SK-N-SH (cell line): ENCODE data around the gene ABCC3. TPM values are rescaled to one million over a fixed set of nuclear protein-coding genes. Genes with fewer than 3 reads are reported as not detected.

Experiments used
- CTCF ChIA-PET: fragments of 300-600, 350-600 bp; formaldehyde crosslinking; extraction: SDS; loops from one replicate; lab custom pipeline; 2021; lab: Yijun Ruan, JAX
- POLR2A ChIA-PET: fragments of 350-600 bp; sonication (Branson Sonifier 250); formaldehyde crosslinking; extraction: SDS; loops from one replicate; lab custom pipeline; 2020; ENCODE audit warnings: antibody characterized with exemption, inconsistent platforms; lab: Yijun Ruan, JAX
- DNase-seq: peaks from one replicate; pipeline ENCODE4 v3.0.0; 2012
- H2AFZ ChIP-seq: fragments of 200-600 bp; sonication (generic); 2 replicates; pipeline ENCODE4 v1.8.1; 2016; ENCODE audit warnings: antibody characterized with exemption, mild to moderate bottlenecking, low read depth
- H3F3A ChIP-seq: fragments of 200-600 bp; sonication (generic); replicated peaks from 2 replicates; pipeline ENCODE3; 2016; ENCODE audit warnings: antibody characterized with exemption, mild to moderate bottlenecking; ENCODE audit not compliant: insufficient read depth
- H3K27ac ChIP-seq, 2 experiments: fragments of 200-500 bp in 1 of 2; fragments of 200-600 bp in 1 of 2; sonication (Bioruptor generic) in 1 of 2; sonication (generic), shearing (Covaris generic) in 1 of 2; 2 replicates each; pipeline versions ENCODE4 v1.5.1 to v1.6.1; 2014 to 2016; ENCODE audit warnings: low read depth in 2 of 2, inconsistent platforms in 1 of 2, low read length in 1 of 2, mild to moderate bottlenecking in 1 of 2, mixed read lengths in 1 of 2
- H3K27me3 ChIP-seq: fragments of 200-600 bp; sonication (generic), shearing (Covaris generic); 2 replicates; pipeline ENCODE4 v1.6.1; 2016; ENCODE audit warnings: mixed run types; ENCODE audit not compliant: insufficient read depth
- H3K36me3 ChIP-seq, 2 experiments: fragments of 200-500 bp in 1 of 2; fragments of 200-600 bp in 1 of 2; sonication (Bioruptor generic) in 1 of 2; sonication (generic) in 1 of 2; replicated peaks in 1 of 2; 2 replicates each; pipeline versions ENCODE3 to v1.5.1; 2014 to 2016; ENCODE audit warnings: low read length in 1 of 2, mild to moderate bottlenecking in 1 of 2; ENCODE audit not compliant: insufficient read depth in 2 of 2, control insufficient read depth in 1 of 2
- H3K4me1 ChIP-seq, 2 experiments: fragments of 200-500 bp in 1 of 2; fragments of 200-600 bp in 1 of 2; sonication (Bioruptor generic) in 1 of 2; sonication (generic), shearing (Covaris generic) in 1 of 2; 2 replicates each; pipeline versions ENCODE4 v1.5.1 to v1.6.1; 2014 to 2016; ENCODE audit warnings: low read depth in 1 of 2, low read length in 1 of 2, mixed run types in 1 of 2; ENCODE audit not compliant: insufficient read depth in 2 of 2, control insufficient read depth in 1 of 2
- H3K4me2 ChIP-seq: fragments of 200-600 bp; sonication (generic), shearing (Covaris generic); 2 replicates; pipeline ENCODE4 v1.6.1; 2017; ENCODE audit warnings: mixed run types
- H3K4me3 ChIP-seq, 2 experiments: fragments of 200-500 bp in 1 of 2; fragments of 200-600 bp in 1 of 2; sonication (Bioruptor generic) in 1 of 2; sonication (generic), shearing (Covaris generic) in 1 of 2; 2 replicates each; pipeline versions ENCODE4 v1.5.1 to v1.8.1; 2014 to 2016; ENCODE audit warnings: low read depth in 2 of 2, inconsistent platforms in 1 of 2, low read length in 1 of 2, mild to moderate bottlenecking in 1 of 2, mixed read lengths in 1 of 2, moderate library complexity in 1 of 2
- H3K79me2 ChIP-seq: fragments of 200-600 bp; sonication (generic); 2 replicates; pipeline ENCODE4 v1.8.1; 2017; ENCODE audit warnings: mild to moderate bottlenecking; ENCODE audit not compliant: insufficient read depth
- H3K9ac ChIP-seq: fragments of 200-600 bp; sonication (generic); 2 replicates; pipeline ENCODE4 v1.6.1; 2017; ENCODE audit warnings: mixed run types
- H3K9me2 ChIP-seq: fragments of 200-600 bp; sonication (generic); 2 replicates; pipeline ENCODE4 v1.6.1; 2017; ENCODE audit warnings: mixed run types
- H3K9me3 ChIP-seq: fragments of 200-600 bp; sonication (generic); 2 replicates; pipeline ENCODE4 v1.6.1; 2017; ENCODE audit warnings: mixed run types, mild to moderate bottlenecking, moderate library complexity
- H4K20me1 ChIP-seq: fragments of 200-600 bp; sonication (generic); 2 replicates; pipeline ENCODE4 v1.6.1; 2017; ENCODE audit warnings: mild to moderate bottlenecking, mixed run types; ENCODE audit not compliant: insufficient read depth
- CHD2 ChIP-seq: fragments of 150-350 bp; IDR thresholded peaks from 2 replicates; pipeline ENCODE4 v1.6.1; 2018; ENCODE audit warnings: low read length; ENCODE audit not compliant: partially characterized antibody
- ELF1 ChIP-seq: IDR thresholded peaks from 2 replicates; pipeline ENCODE4 v1.4.0; 2012
- FOSL2 ChIP-seq: IDR thresholded peaks from 2 replicates; pipeline ENCODE4 v1.4.0; 2012; ENCODE audit warnings: low read depth, mild to moderate bottlenecking, moderate library complexity, borderline replicate concordance
- FOXJ3 ChIP-seq: sonication (generic); formaldehyde crosslinking; IDR thresholded peaks from 2 replicates; pipeline ENCODE4 v1.5.1; 2020; ENCODE audit warnings: mild to moderate bottlenecking, missing genetic modification reagents
- FOXM1 ChIP-seq: IDR thresholded peaks from 2 replicates; pipeline ENCODE4 v1.4.0; 2012; ENCODE audit warnings: low read depth, mild to moderate bottlenecking
- MEF2A ChIP-seq: IDR thresholded peaks from 2 replicates; pipeline ENCODE4 v1.4.0; 2012; ENCODE audit warnings: low read depth, borderline replicate concordance
- NFIC ChIP-seq: IDR thresholded peaks from 2 replicates; pipeline ENCODE4 v1.4.0; 2012; ENCODE audit warnings: borderline replicate concordance
- NRF1 ChIP-seq: IDR thresholded peaks from 2 replicates; pipeline ENCODE4 v1.6.1; 2012; ENCODE audit warnings: low read depth, mild to moderate bottlenecking, low read length
- POLR2AphosphoS5 ChIP-seq: IDR thresholded peaks from 2 replicates; pipeline ENCODE4 v1.6.1; 2012; ENCODE audit warnings: low read depth, low read length
- RAD21 ChIP-seq: IDR thresholded peaks from 2 replicates; pipeline ENCODE4 v1.6.1; 2012; ENCODE audit warnings: mild to moderate bottlenecking, low read length
- RCOR1 ChIP-seq: fragments of 150-350 bp; IDR thresholded peaks from 2 replicates; pipeline ENCODE4 v1.6.1; 2017; ENCODE audit warnings: antibody characterized with exemption, low read length
- RFX5 ChIP-seq: IDR thresholded peaks from 2 replicates; pipeline ENCODE4 v1.6.1; 2012; ENCODE audit warnings: mild to moderate bottlenecking, improper control_type of control experiment, low read length
- SIN3A ChIP-seq: IDR thresholded peaks from 2 replicates; pipeline ENCODE4 v1.6.1; 2012; ENCODE audit warnings: low read depth, mild to moderate bottlenecking, low read length, moderate library complexity, borderline replicate concordance
- SMC3 ChIP-seq: IDR thresholded peaks from 2 replicates; pipeline ENCODE4 v1.6.1; 2012; ENCODE audit warnings: low read depth, low read length, improper control_type of control experiment
- TCF12 ChIP-seq: IDR thresholded peaks from 2 replicates; pipeline ENCODE4 v1.4.0; 2012
- WGBS: methylation state at CpG from one replicate; pipeline ENCODE4 v1.1.6; 2017; ENCODE audit warnings: low lambda C conversion rate; 5-methylcytosine and 5-hydroxymethylcytosine counted together
- polyA plus RNA-seq, 3 experiments: library from polyadenylated mRNA; depleted of rRNA; stranded (reverse); fragments of >200 nt; gene quantifications; 2 replicates each; pipeline ENCODE4 v1.2.3, GENCODE V29; 2012
- TF ChIP-seq, protein P1 (sequence below): IDR thresholded peaks from 2 replicates; pipeline ENCODE4; 2012
- TF ChIP-seq, protein P2 (sequence below): IDR thresholded peaks from 2 replicates; pipeline ENCODE4 v1.4.0; 2012; ENCODE audit warnings: low read depth, borderline replicate concordance
- TF ChIP-seq, protein P3 (sequence below): fragments of 150-350 bp; IDR thresholded peaks from 2 replicates; pipeline ENCODE4 v1.6.1; 2017; ENCODE audit warnings: antibody characterized with exemption, low read length, low read depth, borderline replicate concordance

Gene ABCC3
- polyA plus RNA-seq, 1 of the 3 experiments (the other 2 are of a cell fraction) = 185 TPM

DNA sequence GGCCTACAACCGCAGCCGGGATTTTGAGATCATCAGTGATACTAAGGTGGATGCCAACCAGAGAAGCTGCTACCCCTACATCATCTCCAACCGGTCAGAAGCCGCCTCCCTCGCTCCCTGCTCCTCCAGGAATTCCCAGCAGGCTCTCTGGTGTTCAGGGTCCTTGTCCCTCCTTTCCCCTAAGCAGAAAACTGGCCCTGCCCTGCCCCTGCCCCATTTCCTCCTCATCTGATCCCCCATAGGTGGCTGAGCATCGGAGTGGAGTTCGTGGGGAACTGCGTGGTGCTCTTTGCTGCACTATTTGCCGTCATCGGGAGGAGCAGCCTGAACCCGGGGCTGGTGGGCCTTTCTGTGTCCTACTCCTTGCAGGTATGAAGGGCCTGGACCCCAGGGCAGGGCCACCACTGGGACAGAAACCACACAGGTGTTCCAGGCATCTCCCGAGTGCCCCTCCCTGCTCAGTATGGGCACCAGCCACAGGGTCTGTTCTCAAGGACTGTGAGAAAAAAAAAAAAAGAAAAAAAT is 43.2 kb downstream of the ABCC3 start:
- H3K9me3 ChIP-seq = no peaks in the 10 kb centered on the region
- H3K4me1 ChIP-seq = peaks cover 8 to 16% of the 10 kb centered on the region in 2 experiments; a peak in 2 of 4 replicates
- WGBS = 97% methylated on average over 12 of the region's 12 CpGs
- no peak overlapping the region for H2AFZ ChIP-seq
- no peak overlapping the region for H3K27ac ChIP-seq
- peaks cover 9% of the 10 kb centered on the region for H3F3A ChIP-seq
- H3K36me3 ChIP-seq = peaks cover 18 to 32% of the 10 kb centered on the region in 2 experiments
- CTCF ChIA-PET = interaction anchor here (4.6 to 13.1 kb wide), 4 partner anchors 21 to 128 kb away, joined by 32 to 130 read pairs (median 98); no protein-coding TSS in a partner anchor
- H3K4me3 ChIP-seq = no peak overlapping the region
- H4K20me1 ChIP-seq = no peaks in the 10 kb centered on the region
- TF ChIP-seq ELF1 (no peak), NFIC (no peak), POLR2AphosphoS5 (no peak), SIN3A (no peak), FOXM1 (no peak), FOSL2 (no peak), CHD2 (no peak), RAD21 (no peak), RFX5 (no peak), TCF12 (no peak), NRF1 (no peak)
- TF ChIP-seq, protein P1, sequence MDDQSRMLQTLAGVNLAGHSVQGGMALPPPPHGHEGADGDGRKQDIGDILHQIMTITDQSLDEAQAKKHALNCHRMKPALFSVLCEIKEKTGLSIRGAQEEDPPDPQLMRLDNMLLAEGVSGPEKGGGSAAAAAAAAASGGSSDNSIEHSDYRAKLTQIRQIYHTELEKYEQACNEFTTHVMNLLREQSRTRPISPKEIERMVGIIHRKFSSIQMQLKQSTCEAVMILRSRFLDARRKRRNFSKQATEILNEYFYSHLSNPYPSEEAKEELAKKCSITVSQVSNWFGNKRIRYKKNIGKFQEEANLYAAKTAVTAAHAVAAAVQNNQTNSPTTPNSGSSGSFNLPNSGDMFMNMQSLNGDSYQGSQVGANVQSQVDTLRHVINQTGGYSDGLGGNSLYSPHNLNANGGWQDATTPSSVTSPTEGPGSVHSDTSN = no peak
- H3K9ac ChIP-seq = no peak overlapping the region
- H3K4me2 ChIP-seq = no peak overlapping the region
- POLR2A ChIA-PET = no interaction called here
- DNase-seq = no peak
- H3K9me2 ChIP-seq = no peaks in the 10 kb centered on the region
- no peaks in the 10 kb centered on the region for H3K79me2 ChIP-seq
- no peaks in the 10 kb centered on the region for H3K27me3 ChIP-seq

DNA sequence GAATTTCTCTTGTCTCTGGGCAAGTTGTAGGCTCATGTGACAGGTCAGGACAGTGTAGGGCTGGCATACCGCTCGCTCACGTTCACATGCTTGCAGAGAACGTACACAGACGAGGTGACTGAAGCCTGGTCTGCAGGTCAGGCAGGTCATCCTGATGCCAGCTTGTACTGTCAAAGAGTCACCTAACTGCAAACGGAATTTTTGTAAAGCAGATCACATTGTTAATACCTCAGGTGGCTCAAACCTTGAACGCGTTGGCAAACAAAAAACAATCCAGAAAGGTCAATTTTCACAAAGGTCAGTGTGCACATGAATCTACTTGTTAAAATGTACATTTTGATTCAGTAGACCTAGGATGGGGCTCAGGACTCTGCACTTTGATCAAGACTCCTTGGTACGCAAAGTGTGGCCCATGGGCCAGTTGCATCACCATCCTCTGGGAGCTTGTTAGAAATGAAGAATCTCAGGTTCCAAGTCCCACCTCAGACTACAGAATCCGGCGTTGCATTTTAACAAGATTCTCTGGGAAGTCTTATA is 44.4 kb downstream of the ABCC3 start:
- H3K27me3 ChIP-seq = no peaks in the 10 kb centered on the region
- H2AFZ ChIP-seq = no peak overlapping the region
- no peak overlapping the region for H3K4me2 ChIP-seq
- WGBS = 96% methylated on average over 11 of the region's 11 CpGs
- no peak overlapping the region for H3K27ac ChIP-seq
- ChIA-PET CTCF (interaction anchor here (1.1 to 21.2 kb wide), 7 partner anchors 12 to 132 kb away, joined by 3 to 799 read pairs (median 24); partner anchors contain the start of genes ABCC3 and SPATA20), POLR2A (no interaction called here)
- no peak for DNase-seq
- no peak overlapping the region for H3K4me3 ChIP-seq
- H3K9ac ChIP-seq = no peak overlapping the region
- no peaks in the 10 kb centered on the region for H3K9me3 ChIP-seq
- TF ChIP-seq, protein P2, sequence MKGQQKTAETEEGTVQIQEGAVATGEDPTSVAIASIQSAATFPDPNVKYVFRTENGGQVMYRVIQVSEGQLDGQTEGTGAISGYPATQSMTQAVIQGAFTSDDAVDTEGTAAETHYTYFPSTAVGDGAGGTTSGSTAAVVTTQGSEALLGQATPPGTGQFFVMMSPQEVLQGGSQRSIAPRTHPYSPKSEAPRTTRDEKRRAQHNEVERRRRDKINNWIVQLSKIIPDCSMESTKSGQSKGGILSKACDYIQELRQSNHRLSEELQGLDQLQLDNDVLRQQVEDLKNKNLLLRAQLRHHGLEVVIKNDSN = no peak
- TF ChIP-seq FOXJ3 (no peak), FOXM1 (no peak), RAD21 (no peak), RCOR1 (no peak), NRF1 (no peak), MEF2A (no peak), ELF1 (no peak), SMC3 (no peak)
- TF ChIP-seq, protein P3, sequence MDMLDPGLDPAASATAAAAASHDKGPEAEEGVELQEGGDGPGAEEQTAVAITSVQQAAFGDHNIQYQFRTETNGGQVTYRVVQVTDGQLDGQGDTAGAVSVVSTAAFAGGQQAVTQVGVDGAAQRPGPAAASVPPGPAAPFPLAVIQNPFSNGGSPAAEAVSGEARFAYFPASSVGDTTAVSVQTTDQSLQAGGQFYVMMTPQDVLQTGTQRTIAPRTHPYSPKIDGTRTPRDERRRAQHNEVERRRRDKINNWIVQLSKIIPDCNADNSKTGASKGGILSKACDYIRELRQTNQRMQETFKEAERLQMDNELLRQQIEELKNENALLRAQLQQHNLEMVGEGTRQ = no peak
- no peaks in the 10 kb centered on the region for H3K9me2 ChIP-seq
- no peaks in the 10 kb centered on the region for H4K20me1 ChIP-seq
- peaks cover 5 to 16% of the 10 kb centered on the region in 2 experiments; a peak in 2 of 4 replicates for H3K4me1 ChIP-seq
- H3K79me2 ChIP-seq = no peaks in the 10 kb centered on the region
- H3K36me3 ChIP-seq = peaks cover 18 to 32% of the 10 kb centered on the region in 2 experiments
- H3F3A ChIP-seq = peaks cover 9% of the 10 kb centered on the region
